Measurements from ENCODE around the gene KRT24. TPM values are rescaled to one million over a fixed set of nuclear protein-coding genes. Genes with fewer than 3 reads are reported as not detected.

Gene KRT24
- total RNA-seq, 1 experiment from 2014 or later: not detected

DNA sequence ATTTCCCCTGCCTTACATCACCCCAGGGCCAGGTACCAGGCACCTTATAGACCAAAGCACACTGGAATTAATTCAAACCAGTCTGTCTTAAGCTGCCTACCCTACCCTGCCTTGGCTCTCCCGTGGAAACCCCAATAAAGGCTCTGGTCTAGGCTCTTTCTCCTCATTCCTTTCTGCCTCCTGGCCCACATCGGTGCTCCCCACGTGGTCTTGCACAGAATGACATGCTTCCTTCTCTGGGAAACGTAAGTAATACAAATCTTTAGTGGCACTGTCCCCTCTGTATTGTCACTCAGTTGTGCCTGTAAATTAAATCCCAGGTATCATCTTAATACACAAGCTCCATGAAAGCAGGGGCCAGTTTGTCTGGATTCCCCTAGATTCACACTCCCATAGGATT is 35.0 kb upstream of the KRT24 start:
- CTCF ChIA-PET: no interaction called here
- Histone ChIP-seq H3K27me3 (replicated peaks; ENCODE audit: insufficient read depth, low read depth, low read length, poor library complexity) (no peaks in the 10 kb centered on the region), H3K9me3 (ENCODE audit: low read depth, low read length, poor library complexity, severe bottlenecking) (no peaks in the 10 kb centered on the region), H3K36me3 (ENCODE audit: insufficient read depth, low read length, poor library complexity, severe bottlenecking) (no peaks in the 10 kb centered on the region), H3K27ac (ENCODE audit: low read depth, low read length, poor library complexity, severe bottlenecking) (no peak overlapping the region), H3K4me3 (ENCODE audit: low read depth, low read length, poor library complexity, severe bottlenecking) (no peak overlapping the region), H3K4me1 (ENCODE audit: insufficient read depth, low read length, poor library complexity, severe bottlenecking) (no peaks in the 10 kb centered on the region)
- TF ChIP-seq, protein P1, sequence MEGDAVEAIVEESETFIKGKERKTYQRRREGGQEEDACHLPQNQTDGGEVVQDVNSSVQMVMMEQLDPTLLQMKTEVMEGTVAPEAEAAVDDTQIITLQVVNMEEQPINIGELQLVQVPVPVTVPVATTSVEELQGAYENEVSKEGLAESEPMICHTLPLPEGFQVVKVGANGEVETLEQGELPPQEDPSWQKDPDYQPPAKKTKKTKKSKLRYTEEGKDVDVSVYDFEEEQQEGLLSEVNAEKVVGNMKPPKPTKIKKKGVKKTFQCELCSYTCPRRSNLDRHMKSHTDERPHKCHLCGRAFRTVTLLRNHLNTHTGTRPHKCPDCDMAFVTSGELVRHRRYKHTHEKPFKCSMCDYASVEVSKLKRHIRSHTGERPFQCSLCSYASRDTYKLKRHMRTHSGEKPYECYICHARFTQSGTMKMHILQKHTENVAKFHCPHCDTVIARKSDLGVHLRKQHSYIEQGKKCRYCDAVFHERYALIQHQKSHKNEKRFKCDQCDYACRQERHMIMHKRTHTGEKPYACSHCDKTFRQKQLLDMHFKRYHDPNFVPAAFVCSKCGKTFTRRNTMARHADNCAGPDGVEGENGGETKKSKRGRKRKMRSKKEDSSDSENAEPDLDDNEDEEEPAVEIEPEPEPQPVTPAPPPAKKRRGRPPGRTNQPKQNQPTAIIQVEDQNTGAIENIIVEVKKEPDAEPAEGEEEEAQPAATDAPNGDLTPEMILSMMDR (conservative IDR thresholded peaks at IDR 0.05; ENCODE audit: low read depth, low read length): no peak
- no peak for TF ChIP-seq EZH2 (IDR thresholded peaks at IDR 0.05; ENCODE audit: borderline replicate concordance, low read depth, low read length, poor library complexity, severe bottlenecking)
- DNase-seq (ENCODE audit: low spot score): no peak
- POLR2A ChIA-PET (ENCODE audit: low non-redundant PET): interaction anchor here (0.5 kb wide), 1 partner anchor 910 kb away, joined by 8 read pairs; no protein-coding TSS in a partner anchor
- intact Hi-C loops (cut with micrococcal nuclease; ENCODE audit: unreplicated experiment): no loop called here
- BruUV-seq (replicated peaks): no TSS peak

DNA sequence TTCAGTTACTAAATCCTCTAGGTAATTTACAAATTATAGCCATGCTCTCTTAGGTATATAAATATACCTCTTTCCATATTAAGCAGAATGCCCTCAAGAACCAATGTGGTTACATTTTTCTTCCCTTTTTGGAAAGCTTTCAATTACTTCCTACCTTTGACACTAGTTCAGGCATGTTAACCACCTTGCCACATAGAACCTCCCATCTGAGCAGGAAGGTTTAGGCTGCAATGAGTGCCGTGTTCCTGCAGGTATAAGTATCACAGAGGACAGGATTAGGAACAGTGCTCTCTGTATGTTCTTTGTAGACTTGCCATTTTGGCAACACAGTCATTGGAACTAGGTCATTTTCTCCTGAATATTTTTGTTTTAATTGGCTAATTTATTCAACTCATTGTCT is 31.5 kb upstream of the KRT24 start:
- Histone ChIP-seq H3K4me1 (ENCODE audit: insufficient read depth, low read length, poor library complexity, severe bottlenecking) (no peaks in the 10 kb centered on the region), H3K9me3 (ENCODE audit: low read depth, low read length, poor library complexity, severe bottlenecking) (no peaks in the 10 kb centered on the region), H3K27me3 (replicated peaks; ENCODE audit: insufficient read depth, low read depth, low read length, poor library complexity) (no peaks in the 10 kb centered on the region), H3K4me3 (ENCODE audit: low read depth, low read length, poor library complexity, severe bottlenecking) (no peak overlapping the region), H3K27ac (ENCODE audit: low read depth, low read length, poor library complexity, severe bottlenecking) (no peak overlapping the region), H3K36me3 (ENCODE audit: insufficient read depth, low read length, poor library complexity, severe bottlenecking) (no peaks in the 10 kb centered on the region)
- intact Hi-C loops (cut with micrococcal nuclease; ENCODE audit: unreplicated experiment): no loop called here
- CTCF ChIA-PET: no interaction called here
- no TSS peak for BruUV-seq (replicated peaks)
- POLR2A ChIA-PET (ENCODE audit: low non-redundant PET): interaction anchor here (0.6 kb wide), 1 partner anchor 75 kb away, joined by 4 read pairs; no protein-coding TSS in a partner anchor
- DNase-seq (ENCODE audit: low spot score): no peak
- TF ChIP-seq, protein P1 (conservative IDR thresholded peaks at IDR 0.05; ENCODE audit: low read depth, low read length): no peak
- no peak for TF ChIP-seq EZH2 (IDR thresholded peaks at IDR 0.05; ENCODE audit: borderline replicate concordance, low read depth, low read length, poor library complexity, severe bottlenecking)

DNA sequence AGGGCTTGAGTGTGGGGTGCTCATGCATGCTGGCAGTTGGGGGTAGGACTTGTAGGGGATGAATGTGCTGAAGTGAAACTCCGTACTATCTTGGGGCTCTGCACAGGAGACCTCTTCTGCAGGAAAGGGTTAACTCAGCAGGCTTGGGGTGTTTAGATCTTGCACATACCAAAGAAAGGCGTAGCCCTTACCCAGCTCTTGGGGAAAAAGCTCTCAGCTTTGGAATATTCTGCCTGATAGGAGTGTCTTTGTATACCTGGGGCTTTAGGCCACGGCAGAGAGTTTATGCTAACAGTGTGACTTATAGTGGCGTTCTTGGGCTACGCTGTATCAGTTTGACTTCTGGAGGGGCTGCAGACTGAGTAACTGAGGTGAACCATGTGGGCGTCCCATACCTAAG is 30.5 kb upstream of the KRT24 start:
- ChIA-PET POLR2A (ENCODE audit: low non-redundant PET) (no interaction called here), CTCF (interaction anchor here (0.6 kb wide), 1 partner anchor 417 kb away, joined by 4 read pairs; no protein-coding TSS in a partner anchor)
- no peak for DNase-seq (ENCODE audit: low spot score)
- Histone ChIP-seq H3K36me3 (ENCODE audit: insufficient read depth, low read length, poor library complexity, severe bottlenecking) (no peaks in the 10 kb centered on the region), H3K27ac (ENCODE audit: low read depth, low read length, poor library complexity, severe bottlenecking) (no peak overlapping the region), H3K4me3 (ENCODE audit: low read depth, low read length, poor library complexity, severe bottlenecking) (no peak overlapping the region), H3K27me3 (replicated peaks; ENCODE audit: insufficient read depth, low read depth, low read length, poor library complexity) (no peaks in the 10 kb centered on the region), H3K9me3 (ENCODE audit: low read depth, low read length, poor library complexity, severe bottlenecking) (no peaks in the 10 kb centered on the region), H3K4me1 (ENCODE audit: insufficient read depth, low read length, poor library complexity, severe bottlenecking) (no peaks in the 10 kb centered on the region)
- no TSS peak for BruUV-seq (replicated peaks)
- intact Hi-C loops (cut with micrococcal nuclease; ENCODE audit: unreplicated experiment): no loop called here
- no peak for TF ChIP-seq EZH2 (IDR thresholded peaks at IDR 0.05; ENCODE audit: borderline replicate concordance, low read depth, low read length, poor library complexity, severe bottlenecking)
- TF ChIP-seq, protein P1 (conservative IDR thresholded peaks at IDR 0.05; ENCODE audit: low read depth, low read length): no peak

Measured in A673 (cell line).